Astrocyte (in vitro differentiated cells and primary cell): ENCODE measurements around the gene CTNNA2. TPM values are rescaled to one million over a fixed set of nuclear protein-coding genes. Genes with fewer than 3 reads are reported as not detected.

Source experiments
- DNase-seq: peaks from one replicate; pipeline ENCODE4 v3.0.0-alpha.2; 2010; ENCODE audit warnings: low read depth
- FAIRE-seq: peaks from 2 replicates; lab custom pipeline; 2011; peaks lifted over from hg19 to GRCh38; lab: Jason Lieb, UNC
- H2AFZ ChIP-seq: 2 replicates; pipeline ENCODE4 v1.6.0; 2012; ENCODE audit warnings: low read depth, low read length, inconsistent platforms
- H3K27ac ChIP-seq: 2 replicates; pipeline ENCODE4 v1.5.1; 2011; ENCODE audit warnings: low read depth, low read length, inconsistent platforms
- H3K27me3 ChIP-seq: 2 replicates; pipeline ENCODE4 v1.6.0; 2011; ENCODE audit warnings: low read length, inconsistent platforms; ENCODE audit not compliant: insufficient read depth
- H3K36me3 ChIP-seq: 2 replicates; pipeline ENCODE4 v1.5.1; 2011; ENCODE audit warnings: low read length, inconsistent platforms; ENCODE audit not compliant: insufficient read depth
- H3K4me1 ChIP-seq: 2 replicates; pipeline ENCODE4 v1.5.1; 2011; ENCODE audit warnings: low read length, inconsistent platforms; ENCODE audit not compliant: insufficient read depth
- H3K4me2 ChIP-seq: 2 replicates; pipeline ENCODE4 v1.6.0; 2012; ENCODE audit warnings: low read length, inconsistent platforms
- H3K4me3 ChIP-seq: 2 replicates; pipeline ENCODE4 v1.5.1; 2011; ENCODE audit warnings: low read depth, mild to moderate bottlenecking, low read length, inconsistent platforms; ENCODE audit not compliant: insufficient read depth
- H3K79me2 ChIP-seq: 2 replicates; pipeline ENCODE4 v1.6.0; 2012; ENCODE audit warnings: mild to moderate bottlenecking, low read length, inconsistent platforms; ENCODE audit not compliant: insufficient read depth
- H3K9ac ChIP-seq: 2 replicates; pipeline ENCODE4 v1.6.0; 2012; ENCODE audit warnings: mild to moderate bottlenecking, low read length, inconsistent platforms
- H3K9me3 ChIP-seq: 2 replicates; pipeline ENCODE4 v1.5.1; 2012; ENCODE audit warnings: low read depth, mild to moderate bottlenecking, low read length, inconsistent platforms; ENCODE audit not compliant: insufficient read depth
- H4K20me1 ChIP-seq: 2 replicates; pipeline ENCODE4 v1.6.0; 2012; ENCODE audit warnings: low read length, inconsistent platforms; ENCODE audit not compliant: insufficient read depth
- H3K27ac Mint-ChIP-seq: one replicate; pipeline ENCODE4 v1.8.0; 2021; ENCODE audit warnings: mild to moderate bottlenecking, mixed read lengths; ENCODE audit not compliant: unreplicated experiment
- H3K27me3 Mint-ChIP-seq: one replicate; pipeline ENCODE4 v1.8.0; 2021; ENCODE audit warnings: low read depth, mixed read lengths; ENCODE audit not compliant: unreplicated experiment
- H3K36me3 Mint-ChIP-seq: one replicate; pipeline ENCODE4 v1.8.0; 2021; ENCODE audit warnings: low read depth, mixed read lengths; ENCODE audit not compliant: unreplicated experiment
- H3K4me1 Mint-ChIP-seq: one replicate; pipeline ENCODE4 v1.8.0; 2021; ENCODE audit warnings: low read depth, mixed read lengths; ENCODE audit not compliant: unreplicated experiment
- H3K4me3 Mint-ChIP-seq: one replicate; pipeline ENCODE4 v1.8.0; 2021; ENCODE audit warnings: mild to moderate bottlenecking, moderate library complexity, mixed read lengths; ENCODE audit not compliant: unreplicated experiment
- H3K9me3 Mint-ChIP-seq: one replicate; pipeline ENCODE4 v1.8.0; 2021; ENCODE audit warnings: mild to moderate bottlenecking, mixed read lengths; ENCODE audit not compliant: unreplicated experiment
- EZH2 ChIP-seq: IDR thresholded peaks from 2 replicates; pipeline ENCODE4 v1.6.1; 2012; ENCODE audit warnings: mild to moderate bottlenecking, low read length, inconsistent platforms; ENCODE audit not compliant: insufficient read depth
- total RNA-seq: library from RNA; stranded (reverse); gene quantifications from 2 replicates; pipeline ENCODE4 v1.2.1, GENCODE V29; 2021
- TF ChIP-seq, protein P1 (sequence below): IDR thresholded peaks from 2 replicates; pipeline ENCODE4 v1.5.1; 2011; ENCODE audit warnings: low read depth, mild to moderate bottlenecking, inconsistent platforms, low read length, moderate library complexity; ENCODE audit not compliant: insufficient read depth

The CTNNA2 gene
- total RNA-seq, 1 donor from 2014 or later: 3.9 TPM

DNA sequence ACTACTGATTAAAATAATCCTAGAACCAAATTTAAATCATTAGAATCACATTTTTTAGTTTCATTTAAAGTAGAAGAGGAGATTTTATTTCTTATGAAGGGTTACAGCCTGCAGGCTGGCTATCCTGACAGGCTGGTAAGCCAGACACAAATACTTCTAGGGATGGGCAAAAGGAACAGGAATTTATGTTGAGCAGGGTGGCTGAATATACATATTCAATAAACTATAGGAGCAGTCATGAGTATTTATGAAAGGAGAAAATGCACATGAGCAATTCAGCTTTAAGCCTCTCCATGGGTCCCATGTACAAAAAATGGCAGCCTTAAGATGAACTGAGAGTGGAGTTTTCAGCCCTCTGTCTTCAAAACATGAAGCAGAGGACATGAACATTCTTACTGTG lies 182.4 kb downstream of the CTNNA2 start:
- TF ChIP-seq EZH2: no peak
- TF ChIP-seq, protein P1, sequence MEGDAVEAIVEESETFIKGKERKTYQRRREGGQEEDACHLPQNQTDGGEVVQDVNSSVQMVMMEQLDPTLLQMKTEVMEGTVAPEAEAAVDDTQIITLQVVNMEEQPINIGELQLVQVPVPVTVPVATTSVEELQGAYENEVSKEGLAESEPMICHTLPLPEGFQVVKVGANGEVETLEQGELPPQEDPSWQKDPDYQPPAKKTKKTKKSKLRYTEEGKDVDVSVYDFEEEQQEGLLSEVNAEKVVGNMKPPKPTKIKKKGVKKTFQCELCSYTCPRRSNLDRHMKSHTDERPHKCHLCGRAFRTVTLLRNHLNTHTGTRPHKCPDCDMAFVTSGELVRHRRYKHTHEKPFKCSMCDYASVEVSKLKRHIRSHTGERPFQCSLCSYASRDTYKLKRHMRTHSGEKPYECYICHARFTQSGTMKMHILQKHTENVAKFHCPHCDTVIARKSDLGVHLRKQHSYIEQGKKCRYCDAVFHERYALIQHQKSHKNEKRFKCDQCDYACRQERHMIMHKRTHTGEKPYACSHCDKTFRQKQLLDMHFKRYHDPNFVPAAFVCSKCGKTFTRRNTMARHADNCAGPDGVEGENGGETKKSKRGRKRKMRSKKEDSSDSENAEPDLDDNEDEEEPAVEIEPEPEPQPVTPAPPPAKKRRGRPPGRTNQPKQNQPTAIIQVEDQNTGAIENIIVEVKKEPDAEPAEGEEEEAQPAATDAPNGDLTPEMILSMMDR: no peak
- H3K4me1 Mint-ChIP-seq: peaks cover 4% of the 10 kb centered on the region
- no peaks in the 10 kb centered on the region for H3K79me2 ChIP-seq

DNA sequence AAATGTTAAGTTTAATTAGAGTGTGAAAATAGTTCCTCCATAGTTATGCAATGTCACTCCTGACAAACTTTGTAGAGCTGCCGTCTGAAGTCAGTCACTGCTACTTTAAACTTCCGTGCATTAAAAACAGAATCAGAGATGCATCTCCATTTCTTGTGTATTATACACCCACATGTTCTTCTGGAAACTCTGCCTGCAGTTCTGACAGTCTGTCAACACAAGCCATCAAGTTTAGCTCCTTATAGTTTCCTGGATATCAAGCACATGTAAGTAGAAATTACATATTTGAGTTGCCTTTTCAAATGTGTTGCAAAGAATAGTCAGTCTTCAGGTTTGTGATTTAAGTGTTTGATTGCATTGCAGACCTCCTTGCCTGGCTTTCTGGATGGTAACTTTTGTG lies 184.3 kb downstream of the CTNNA2 start:
- DNase-seq (no peak), FAIRE-seq (no peak)
- Histone ChIP-seq H3K27me3 (no peaks in the 10 kb centered on the region), H2AFZ (no peak overlapping the region), H3K9ac (no peak overlapping the region), H3K27ac (no peak overlapping the region), H3K4me2 (no peak overlapping the region), H3K79me2 (no peaks in the 10 kb centered on the region), H3K4me3 (no peak overlapping the region), H4K20me1 (no peaks in the 10 kb centered on the region), H3K4me1 (no peaks in the 10 kb centered on the region), H3K9me3 (no peaks in the 10 kb centered on the region), H3K36me3 (no peaks in the 10 kb centered on the region)
- no peak for TF ChIP-seq EZH2
- TF ChIP-seq, protein P1: no peak
- peaks cover 6% of the 10 kb centered on the region for H3K4me1 Mint-ChIP-seq
- H3K9me3 Mint-ChIP-seq: peaks cover 2% of the 10 kb centered on the region
- no peak overlapping the region for H3K4me3 Mint-ChIP-seq
- H3K27ac Mint-ChIP-seq: no peak overlapping the region
- no peaks in the 10 kb centered on the region for H3K36me3 Mint-ChIP-seq
- no peaks in the 10 kb centered on the region for H3K27me3 Mint-ChIP-seq

More for the DNA sequence above, 182.4 kb downstream of the CTNNA2 start:
- no peaks in the 10 kb centered on the region for H3K36me3 ChIP-seq
- Mint-ChIP-seq H3K4me3 (no peak overlapping the region), H3K27ac (no peak overlapping the region), H3K27me3 (no peaks in the 10 kb centered on the region), H3K36me3 (no peaks in the 10 kb centered on the region), H3K9me3 (peaks cover 3% of the 10 kb centered on the region)
- H3K4me3 ChIP-seq: no peak overlapping the region
- FAIRE-seq (no peak), DNase-seq (no peak)
- no peaks in the 10 kb centered on the region for H3K4me1 ChIP-seq
- no peak overlapping the region for H3K9ac ChIP-seq
- no peak overlapping the region for H2AFZ ChIP-seq
- no peaks in the 10 kb centered on the region for H3K9me3 ChIP-seq
- H3K27me3 ChIP-seq: no peaks in the 10 kb centered on the region
- no peak overlapping the region for H3K4me2 ChIP-seq
- no peak overlapping the region for H3K27ac ChIP-seq
- no peaks in the 10 kb centered on the region for H4K20me1 ChIP-seq

DNA sequence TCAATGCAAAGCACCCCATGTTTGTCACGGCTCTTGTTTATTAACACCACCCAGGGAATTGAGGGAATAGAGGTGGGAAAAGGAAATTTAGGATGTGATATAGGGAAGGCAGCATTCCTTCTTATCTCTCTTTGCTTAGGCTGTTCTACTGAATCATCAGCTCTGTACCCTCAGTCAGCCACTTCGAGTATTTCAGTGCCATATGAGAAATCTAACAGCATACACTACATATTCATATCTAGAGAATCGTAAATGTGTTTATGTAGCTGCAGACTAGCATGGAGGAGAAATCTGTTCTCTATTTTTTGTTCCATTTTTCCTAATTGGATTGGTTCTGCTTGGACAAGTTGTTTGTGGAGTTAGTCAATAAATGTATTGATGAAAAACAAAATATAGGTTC lies 187.8 kb downstream of the CTNNA2 start:
- Histone ChIP-seq H3K9ac (no peak overlapping the region), H3K4me3 (no peak overlapping the region), H4K20me1 (no peaks in the 10 kb centered on the region), H3K4me2 (no peak overlapping the region), H2AFZ (no peak overlapping the region), H3K27me3 (no peaks in the 10 kb centered on the region), H3K9me3 (no peaks in the 10 kb centered on the region), H3K79me2 (no peaks in the 10 kb centered on the region), H3K4me1 (no peaks in the 10 kb centered on the region), H3K36me3 (no peaks in the 10 kb centered on the region), H3K27ac (no peak overlapping the region)
- Mint-ChIP-seq H3K9me3 (peaks cover 4% of the 10 kb centered on the region), H3K4me1 (peaks cover 1% of the 10 kb centered on the region), H3K36me3 (no peaks in the 10 kb centered on the region), H3K27ac (no peak overlapping the region), H3K27me3 (no peaks in the 10 kb centered on the region), H3K4me3 (no peak overlapping the region)
- DNase-seq (no peak), FAIRE-seq (no peak)
- TF ChIP-seq, protein P1: no peak
- no peak for TF ChIP-seq EZH2
